ENCODE measurements around the gene PCDHGA10. TPM values are rescaled to one million over a fixed set of nuclear protein-coding genes. Genes with fewer than 3 reads are reported as not detected.

Gene PCDHGA10
- total and polyA plus RNA-seq, 7 donors = 0.27 to 3.9 (median 0.86) TPM

- no peak overlapping the region for H3K27ac ChIP-seq
- DNase-seq (no peak), ATAC-seq (no peak)
- 98 to 99% (median 98%) methylated on average over 3 of the region's 3 CpGs for WGBS, 3 donors
- no peak overlapping the region for H3K4me3 ChIP-seq
- intact Hi-C loops (cut with DNase I) = no loop called here
- no peaks in the 10 kb centered on the region for H3K4me1 ChIP-seq
- no peaks in the 10 kb centered on the region for H3K36me3 ChIP-seq (ENCODE audit: insufficient read depth in 1 of 2, low read depth in 1 of 2)
- no peaks in the 10 kb centered on the region for H3K27me3 ChIP-seq (ENCODE audit: insufficient read depth in 3 of 3, low read length in 2 of 3)
- no peaks in the 10 kb centered on the region for H3K9me3 ChIP-seq
- TF ChIP-seq CTCF (IDR thresholded peaks at IDR 0.05) = no peak
These were observed 52.6 kb downstream of the PCDHGA10 start for GRCh38 chr5:141465351-141465750.

Other genes with a start within 250 kb of the PCDHGA10 start
Only the 30 nearest of the 37 such genes appear.
- gene PCDHB10, start 220.6 kb upstream of the PCDHGA10 start, total RNA-seq = under 1 TPM; 0.26 to 0.29 (median 0.26) TPM
- gene PCDHB10, start 220.6 kb upstream of the PCDHGA10 start, polyA plus RNA-seq = under 1 TPM; 0.13 to 0.17 (median 0.14) TPM
- 1 to 10 TPM in 2 of 4 donors, under 1 TPM in 2; 0.86 to 1.8 (median 1.1) TPM for gene PCDHB11, start 213.4 kb upstream of the PCDHGA10 start, total RNA-seq
- gene PCDHB11, start 213.4 kb upstream of the PCDHGA10 start, polyA plus RNA-seq = under 1 TPM; 0.08 to 0.13 (median 0.13) TPM
- under 1 TPM; 0.44 to 0.96 (median 0.83) TPM for gene PCDHB12, start 204.3 kb upstream of the PCDHGA10 start, total RNA-seq
- gene PCDHB12, start 204.3 kb upstream of the PCDHGA10 start, polyA plus RNA-seq = under 1 TPM; 0.10 to 0.21 (median 0.21) TPM
- under 1 TPM; 0.44 to 0.81 (median 0.62) TPM for gene PCDHB13, start 199.1 kb upstream of the PCDHGA10 start, total RNA-seq
- gene PCDHB13, start 199.1 kb upstream of the PCDHGA10 start, polyA plus RNA-seq = under 1 TPM; 0.06 to 0.26 (median 0.18) TPM
- gene PCDHB14, start 189.6 kb upstream of the PCDHGA10 start, total RNA-seq = under 1 TPM; 0.48 to 0.75 (median 0.50) TPM
- under 1 TPM; 0.20 to 0.51 (median 0.32) TPM for gene PCDHB14, start 189.6 kb upstream of the PCDHGA10 start, polyA plus RNA-seq
- 1 to 10 TPM in 2 of 4 donors, under 1 TPM in 2; 0.50 to 2.5 (median 0.91) TPM for gene PCDHB15, start 167.6 kb upstream of the PCDHGA10 start, total RNA-seq
- under 1 TPM; 0.44 to 0.58 (median 0.45) TPM for gene PCDHB15, start 167.6 kb upstream of the PCDHGA10 start, polyA plus RNA-seq
- gene SLC25A2, start 108.9 kb upstream of the PCDHGA10 start, total RNA-seq = under 1 TPM in 2 of 4 donors, not detected in 2; 0.19 to 0.32 TPM
- gene SLC25A2, start 108.9 kb upstream of the PCDHGA10 start, polyA plus RNA-seq = under 1 TPM in 1 of 3 donors, not detected in 2; 0.04 TPM
- gene TAF7, start 92.2 kb upstream of the PCDHGA10 start, total RNA-seq = 100 to 1,000 TPM in 2 of 4 donors, 10 to 100 TPM in 2; 92.9 to 139 (median 117) TPM
- 100 to 1,000 TPM; 112 to 249 (median 139) TPM for gene TAF7, start 92.2 kb upstream of the PCDHGA10 start, polyA plus RNA-seq
- 1 to 10 TPM in 1 of 4 donors, under 1 TPM in 3; 0.51 to 1.4 (median 0.65) TPM for gene PCDHGA1, start 82.5 kb upstream of the PCDHGA10 start, total RNA-seq
- 1 to 10 TPM in 1 of 3 donors, under 1 TPM in 2; 0.27 to 2.1 (median 0.56) TPM for gene PCDHGA1, start 82.5 kb upstream of the PCDHGA10 start, polyA plus RNA-seq
- gene PCDHGA2, start 74.2 kb upstream of the PCDHGA10 start, total RNA-seq = 1 to 10 TPM; 1.2 to 1.8 (median 1.6) TPM
- gene PCDHGA2, start 74.2 kb upstream of the PCDHGA10 start, polyA plus RNA-seq = 1 to 10 TPM in 1 of 3 donors, under 1 TPM in 2; 0.22 to 1.1 (median 0.25) TPM
- gene PCDHGA3, start 69.2 kb upstream of the PCDHGA10 start, total RNA-seq = 1 to 10 TPM in 3 of 4 donors, under 1 TPM in 1; 0.97 to 2.4 (median 1.7) TPM
- gene PCDHGA3, start 69.2 kb upstream of the PCDHGA10 start, polyA plus RNA-seq = under 1 TPM; 0.33 to 0.67 (median 0.34) TPM
- 1 to 10 TPM in 2 of 4 donors, under 1 TPM in 2; 0.71 to 1.8 (median 1.2) TPM for gene PCDHGB1, start 62.9 kb upstream of the PCDHGA10 start, total RNA-seq
- gene PCDHGB1, start 62.9 kb upstream of the PCDHGA10 start, polyA plus RNA-seq = under 1 TPM; 0.08 to 0.22 (median 0.12) TPM
- gene PCDHGA4, start 58.0 kb upstream of the PCDHGA10 start, total RNA-seq = 1 to 10 TPM in 3 of 4 donors, under 1 TPM in 1; 0.84 to 2.4 (median 2.2) TPM
- gene PCDHGA4, start 58.0 kb upstream of the PCDHGA10 start, polyA plus RNA-seq = under 1 TPM; 0.14 to 0.47 (median 0.40) TPM
- gene PCDHGB2, start 53.0 kb upstream of the PCDHGA10 start, total RNA-seq = 1 to 10 TPM; 1.2 to 2.4 (median 1.9) TPM
- under 1 TPM; 0.10 to 0.67 (median 0.65) TPM for gene PCDHGB2, start 53.0 kb upstream of the PCDHGA10 start, polyA plus RNA-seq
- gene PCDHGA5, start 48.8 kb upstream of the PCDHGA10 start, total RNA-seq = 1 to 10 TPM in 2 of 4 donors, under 1 TPM in 2; 0.84 to 2.0 (median 1.2) TPM
- gene PCDHGA5, start 48.8 kb upstream of the PCDHGA10 start, polyA plus RNA-seq = under 1 TPM; 0.07 to 0.38 (median 0.35) TPM
- 1 to 10 TPM in 3 of 4 donors, under 1 TPM in 1; 0.92 to 2.0 (median 1.2) TPM for gene PCDHGB3, start 42.7 kb upstream of the PCDHGA10 start, total RNA-seq
- gene PCDHGB3, start 42.7 kb upstream of the PCDHGA10 start, polyA plus RNA-seq = under 1 TPM; 0.17 to 0.44 (median 0.35) TPM
- 1 to 10 TPM; 1.3 to 2.5 (median 1.8) TPM for gene PCDHGA6, start 39.1 kb upstream of the PCDHGA10 start, total RNA-seq
- gene PCDHGA6, start 39.1 kb upstream of the PCDHGA10 start, polyA plus RNA-seq = under 1 TPM; 0.03 to 0.72 (median 0.57) TPM
- 1 to 10 TPM in 2 of 4 donors, under 1 TPM in 2; 0.97 to 2.2 (median 1.1) TPM for gene PCDHGA7, start 30.2 kb upstream of the PCDHGA10 start, total RNA-seq
- under 1 TPM; 0.07 to 0.35 (median 0.35) TPM for gene PCDHGA7, start 30.2 kb upstream of the PCDHGA10 start, polyA plus RNA-seq
- 1 to 10 TPM in 3 of 4 donors, under 1 TPM in 1; 0.99 to 3.0 (median 2.0) TPM for gene PCDHGB4, start 25.3 kb upstream of the PCDHGA10 start, total RNA-seq
- under 1 TPM; 0.24 to 0.52 (median 0.49) TPM for gene PCDHGB4, start 25.3 kb upstream of the PCDHGA10 start, polyA plus RNA-seq
- gene PCDHGA8, start 20.4 kb upstream of the PCDHGA10 start, total RNA-seq = 1 to 10 TPM in 3 of 4 donors, under 1 TPM in 1; 0.82 to 1.6 (median 1.3) TPM
- gene PCDHGA8, start 20.4 kb upstream of the PCDHGA10 start, polyA plus RNA-seq = under 1 TPM; 0.04 to 0.30 (median 0.26) TPM
- 1 to 10 TPM; 2.7 to 5.1 (median 4.0) TPM for gene PCDHGB5, start 15.0 kb upstream of the PCDHGA10 start, total RNA-seq
- gene PCDHGB5, start 15.0 kb upstream of the PCDHGA10 start, polyA plus RNA-seq = 1 to 10 TPM in 1 of 3 donors, under 1 TPM in 2; 0.61 to 1.4 (median 0.95) TPM
- gene PCDHGA9, start 10.2 kb upstream of the PCDHGA10 start, total RNA-seq = 1 to 10 TPM; 1.5 to 3.5 (median 1.9) TPM
- gene PCDHGA9, start 10.2 kb upstream of the PCDHGA10 start, polyA plus RNA-seq = under 1 TPM; 0.11 to 0.42 (median 0.36) TPM
- gene PCDHGB6, start 5.0 kb upstream of the PCDHGA10 start, total RNA-seq = 1 to 10 TPM; 2.0 to 4.1 (median 2.9) TPM
- gene PCDHGB6, start 5.0 kb upstream of the PCDHGA10 start, polyA plus RNA-seq = under 1 TPM; 0.46 to 0.83 (median 0.82) TPM
- 1 to 10 TPM; 3.8 to 7.2 (median 5.7) TPM for gene PCDHGB7, start 4.7 kb downstream of the PCDHGA10 start, total RNA-seq
- gene PCDHGB7, start 4.7 kb downstream of the PCDHGA10 start, polyA plus RNA-seq = 1 to 10 TPM in 1 of 3 donors, under 1 TPM in 2; 0.70 to 1.1 (median 0.90) TPM
- 1 to 10 TPM in 3 of 4 donors, under 1 TPM in 1; 0.94 to 4.4 (median 2.9) TPM for gene PCDHGA11, start 8.1 kb downstream of the PCDHGA10 start, total RNA-seq
- under 1 TPM; 0.21 to 0.72 (median 0.45) TPM for gene PCDHGA11, start 8.1 kb downstream of the PCDHGA10 start, polyA plus RNA-seq
- 1 to 10 TPM; 2.6 to 6.9 (median 3.6) TPM for gene PCDHGA12, start 17.5 kb downstream of the PCDHGA10 start, total RNA-seq
- gene PCDHGA12, start 17.5 kb downstream of the PCDHGA10 start, polyA plus RNA-seq = under 1 TPM; 0.38 to 0.56 (median 0.39) TPM
- gene PCDHGC3, start 63.0 kb downstream of the PCDHGA10 start, total RNA-seq = 10 to 100 TPM in 3 of 4 donors, 1 to 10 TPM in 1; 7.3 to 25.2 (median 14.2) TPM
- 10 to 100 TPM in 1 of 3 donors, 1 to 10 TPM in 2; 8.6 to 22.3 (median 9.0) TPM for gene PCDHGC3, start 63.0 kb downstream of the PCDHGA10 start, polyA plus RNA-seq
- gene PCDHGC4, start 72.0 kb downstream of the PCDHGA10 start, total RNA-seq = 1 to 10 TPM in 1 of 4 donors, under 1 TPM in 3; 0.36 to 1.2 (median 0.65) TPM
- under 1 TPM in 2 of 3 donors, not detected in 1; 0.06 to 0.18 TPM for gene PCDHGC4, start 72.0 kb downstream of the PCDHGA10 start, polyA plus RNA-seq
- 1 to 10 TPM in 1 of 4 donors, under 1 TPM in 3; 0.49 to 1.2 (median 0.65) TPM for gene PCDHGC5, start 76.1 kb downstream of the PCDHGA10 start, total RNA-seq
- under 1 TPM in 2 of 3 donors, not detected in 1; 0.08 to 0.95 TPM for gene PCDHGC5, start 76.1 kb downstream of the PCDHGA10 start, polyA plus RNA-seq
- 100 to 1,000 TPM; 112 to 217 (median 160) TPM for gene DIAPH1, start 206.0 kb downstream of the PCDHGA10 start, total RNA-seq
- 100 to 1,000 TPM in 2 of 3 donors, 10 to 100 TPM in 1; 93.1 to 147 (median 122) TPM for gene DIAPH1, start 206.0 kb downstream of the PCDHGA10 start, polyA plus RNA-seq